ENCODE data around the gene MCC. TPM values are rescaled to one million over a fixed set of nuclear protein-coding genes. Genes with fewer than 3 reads are reported as not detected.

MCC gene
- total RNA-seq, 1 experiment from 2014 or later = 7.1 TPM

GRCh38 chr5:113527746-113528145 is 39.5 kb upstream of the MCC start:
- no peak for TF ChIP-seq EZH2phosphoT487 (IDR thresholded peaks at IDR 0.05; ENCODE audit: borderline replicate concordance, low read length)
- Histone ChIP-seq H3K9me3 (ENCODE audit: low read length) (no peaks in the 10 kb centered on the region), H4K20me1 (ENCODE audit: low read length) (0 out of 2 replicates have a peak, but pooled peaks cover 9% of the 10 kb centered on the region), H3F3A (ENCODE audit: low read length, unreplicated experiment) (no peaks in the 10 kb centered on the region), H3K36me3 (ENCODE audit: low read depth, low read length) (peaks cover under 1% of the 10 kb centered on the region; the same call in 1 of the 2 replicates), H3K4me3 (ENCODE audit: low read length) (no peak overlapping the region), H3K27ac (ENCODE audit: low read length) (no peak overlapping the region), H2AFZ (ENCODE audit: low read length) (no peak overlapping the region), H3K79me2 (ENCODE audit: low read length) (peaks cover 6% of the 10 kb centered on the region), H3K4me2 (ENCODE audit: low read length) (no peak overlapping the region), H3K4me1 (ENCODE audit: insufficient read depth, low read length) (no peaks in the 10 kb centered on the region), H3K27me3 (ENCODE audit: low read length) (no peaks in the 10 kb centered on the region), H3K9ac (ENCODE audit: low read length) (no peak overlapping the region), H3K9me2 (replicated peaks; ENCODE audit: low read length) (no peaks in the 10 kb centered on the region)
- CTCF ChIA-PET = no interaction called here
- POLR2A ChIA-PET (ENCODE audit: unreplicated experiment) = no interaction called here
- no TSS peak for BruUV-seq (replicated peaks)
- no peak for DNase-seq
- no peak for ATAC-seq
- intact Hi-C loops (cut with micrococcal nuclease) = no loop called here

- H3K4me2 ChIP-seq (ENCODE audit: low read length) = no peak overlapping the region
Measured at GRCh38 chr5:113526421-113526820, 38.2 kb upstream of the MCC start.

GRCh38 chr5:113524927-113525326 is 36.7 kb upstream of the MCC start:
- ATAC-seq (no peak), DNase-seq (no peak)
- no TSS peak for BruUV-seq (replicated peaks)
- ChIA-PET CTCF (no interaction called here), POLR2A (ENCODE audit: unreplicated experiment) (no interaction called here)
- Histone ChIP-seq H2AFZ (ENCODE audit: low read length) (no peak overlapping the region), H3K79me2 (ENCODE audit: low read length) (peaks cover 25% of the 10 kb centered on the region), H3K36me3 (ENCODE audit: low read depth, low read length) (peaks cover 5% of the 10 kb centered on the region; the same call in 1 of the 2 replicates), H3K4me3 (ENCODE audit: low read length) (no peak overlapping the region), H3F3A (ENCODE audit: low read length, unreplicated experiment) (no peaks in the 10 kb centered on the region), H4K20me1 (ENCODE audit: low read length) (0 out of 2 replicates have a peak, but pooled peaks cover 9% of the 10 kb centered on the region), H3K9me3 (ENCODE audit: low read length) (no peaks in the 10 kb centered on the region), H3K27me3 (ENCODE audit: low read length) (no peaks in the 10 kb centered on the region), H3K9me2 (replicated peaks; ENCODE audit: low read length) (no peaks in the 10 kb centered on the region), H3K9ac (ENCODE audit: low read length) (no peak overlapping the region), H3K4me2 (ENCODE audit: low read length) (no peak overlapping the region), H3K27ac (ENCODE audit: low read length) (no peak overlapping the region), H3K4me1 (ENCODE audit: insufficient read depth, low read length) (no peaks in the 10 kb centered on the region)
- intact Hi-C loops (cut with micrococcal nuclease) = no loop called here
- TF ChIP-seq, protein P1, sequence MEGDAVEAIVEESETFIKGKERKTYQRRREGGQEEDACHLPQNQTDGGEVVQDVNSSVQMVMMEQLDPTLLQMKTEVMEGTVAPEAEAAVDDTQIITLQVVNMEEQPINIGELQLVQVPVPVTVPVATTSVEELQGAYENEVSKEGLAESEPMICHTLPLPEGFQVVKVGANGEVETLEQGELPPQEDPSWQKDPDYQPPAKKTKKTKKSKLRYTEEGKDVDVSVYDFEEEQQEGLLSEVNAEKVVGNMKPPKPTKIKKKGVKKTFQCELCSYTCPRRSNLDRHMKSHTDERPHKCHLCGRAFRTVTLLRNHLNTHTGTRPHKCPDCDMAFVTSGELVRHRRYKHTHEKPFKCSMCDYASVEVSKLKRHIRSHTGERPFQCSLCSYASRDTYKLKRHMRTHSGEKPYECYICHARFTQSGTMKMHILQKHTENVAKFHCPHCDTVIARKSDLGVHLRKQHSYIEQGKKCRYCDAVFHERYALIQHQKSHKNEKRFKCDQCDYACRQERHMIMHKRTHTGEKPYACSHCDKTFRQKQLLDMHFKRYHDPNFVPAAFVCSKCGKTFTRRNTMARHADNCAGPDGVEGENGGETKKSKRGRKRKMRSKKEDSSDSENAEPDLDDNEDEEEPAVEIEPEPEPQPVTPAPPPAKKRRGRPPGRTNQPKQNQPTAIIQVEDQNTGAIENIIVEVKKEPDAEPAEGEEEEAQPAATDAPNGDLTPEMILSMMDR (conservative IDR thresholded peaks at IDR 0.05; ENCODE audit: low read depth, low read length) = no peak
- TF ChIP-seq EZH2 (IDR thresholded peaks at IDR 0.05; ENCODE audit: low read length, unreplicated experiment) (no peak), EZH2phosphoT487 (IDR thresholded peaks at IDR 0.05; ENCODE audit: borderline replicate concordance, low read length) (no peak)

More at GRCh38 chr5:113526421-113526820, 38.2 kb upstream of the MCC start:
- ChIA-PET POLR2A (ENCODE audit: unreplicated experiment) (no interaction called here), CTCF (no interaction called here)
- ATAC-seq = no peak
- no peaks in the 10 kb centered on the region; the same call in 1 of the 2 replicates for H3K36me3 ChIP-seq (ENCODE audit: low read depth, low read length)
- TF ChIP-seq EZH2phosphoT487 (IDR thresholded peaks at IDR 0.05; ENCODE audit: borderline replicate concordance, low read length) (no peak), EZH2 (IDR thresholded peaks at IDR 0.05; ENCODE audit: low read length, unreplicated experiment) (no peak)
- TF ChIP-seq, protein P1 (conservative IDR thresholded peaks at IDR 0.05; ENCODE audit: low read depth, low read length) = no peak
- H4K20me1 ChIP-seq (ENCODE audit: low read length) = 0 out of 2 replicates have a peak, but pooled peaks cover 9% of the 10 kb centered on the region
- peaks cover 16% of the 10 kb centered on the region for H3K79me2 ChIP-seq (ENCODE audit: low read length)
- no peak overlapping the region for H2AFZ ChIP-seq (ENCODE audit: low read length)
- intact Hi-C loops (cut with micrococcal nuclease) = no loop called here
- DNase-seq = no peak
- H3K9ac ChIP-seq (ENCODE audit: low read length) = no peak overlapping the region
- BruUV-seq (replicated peaks) = no TSS peak
- no peaks in the 10 kb centered on the region for H3K9me2 ChIP-seq (replicated peaks; ENCODE audit: low read length)
- no peaks in the 10 kb centered on the region for H3K27me3 ChIP-seq (ENCODE audit: low read length)
- H3K9me3 ChIP-seq (ENCODE audit: low read length) = no peaks in the 10 kb centered on the region
- no peaks in the 10 kb centered on the region for H3F3A ChIP-seq (ENCODE audit: low read length, unreplicated experiment)
- H3K4me1 ChIP-seq (ENCODE audit: insufficient read depth, low read length) = no peaks in the 10 kb centered on the region
- no peak overlapping the region for H3K27ac ChIP-seq (ENCODE audit: low read length)
- H3K4me3 ChIP-seq (ENCODE audit: low read length) = no peak overlapping the region

Measured in PC-3 (cell line).